HG02870 (cell line): ENCODE measurements around the gene USB1.

Experiments
- ATAC-seq: cut with Tn5 transposase; IDR thresholded peaks from one replicate; pipeline ENCODE4 v1.9.1; 2021; ENCODE audit warnings: mild to moderate bottlenecking, moderate library complexity; ENCODE audit not compliant: unreplicated experiment

USB1 gene

DNA sequence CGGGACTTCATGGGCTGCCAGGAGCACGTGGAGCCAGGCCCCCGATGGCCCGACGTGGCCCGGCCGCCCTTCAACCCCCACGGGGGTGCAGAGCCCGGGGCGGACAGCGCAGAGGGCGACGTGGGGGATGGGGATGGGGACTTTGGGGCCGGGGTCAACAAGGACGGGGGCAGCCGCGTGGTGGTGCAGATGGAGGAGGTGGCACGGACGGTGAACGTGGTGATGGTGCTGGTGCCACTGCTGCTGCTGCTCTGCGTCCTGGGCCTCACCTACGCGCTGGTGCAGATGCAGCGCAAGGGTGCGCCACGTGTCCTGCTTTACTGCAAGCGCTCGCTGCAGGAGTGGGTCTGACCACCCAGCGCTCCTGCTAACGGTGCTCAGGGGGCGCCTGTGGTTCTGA is 43.9 kb downstream of the USB1 start:
- no peak for ATAC-seq

DNA sequence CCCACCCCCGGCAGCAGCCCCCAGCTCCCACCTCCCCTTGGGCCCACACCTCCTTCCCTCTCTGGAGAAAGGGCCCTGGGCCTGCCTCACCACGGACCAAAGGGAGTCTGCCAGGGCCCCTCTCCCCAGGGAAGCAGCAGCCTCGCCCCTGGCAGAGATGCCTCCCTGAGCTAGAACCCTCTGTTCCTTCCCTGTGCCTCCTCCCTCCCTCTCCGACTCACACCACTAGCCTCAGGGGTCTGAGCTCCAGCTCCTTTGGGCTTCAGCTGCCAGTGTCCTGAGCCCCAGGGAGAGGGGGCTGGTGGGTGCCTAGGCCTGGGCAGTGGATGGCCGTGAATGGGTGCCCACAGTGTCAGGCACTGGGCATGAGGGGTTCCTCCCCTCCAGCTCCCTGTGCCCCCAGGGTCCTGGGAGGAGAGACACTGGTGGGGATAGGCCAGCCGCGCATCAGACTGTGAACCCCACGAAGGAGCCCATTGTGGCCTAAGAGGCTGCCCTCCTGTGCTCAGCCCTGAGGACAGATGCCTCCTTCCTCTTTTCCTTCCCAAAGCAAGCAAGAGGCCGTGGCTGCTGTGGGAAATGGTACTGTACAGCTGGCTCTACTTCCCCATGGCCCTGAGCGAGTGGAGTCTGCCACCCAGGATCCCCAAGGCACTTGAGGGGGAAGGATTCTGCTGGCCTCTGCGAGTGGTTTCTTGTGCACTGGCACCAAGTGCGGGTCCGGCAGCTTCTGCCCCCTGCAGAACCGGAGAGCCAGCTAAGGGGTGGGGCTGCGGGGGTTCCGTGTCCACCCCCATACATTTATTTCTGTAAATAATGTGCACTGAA is 45.1 kb downstream of the USB1 start:
- no peak for ATAC-seq

DNA sequence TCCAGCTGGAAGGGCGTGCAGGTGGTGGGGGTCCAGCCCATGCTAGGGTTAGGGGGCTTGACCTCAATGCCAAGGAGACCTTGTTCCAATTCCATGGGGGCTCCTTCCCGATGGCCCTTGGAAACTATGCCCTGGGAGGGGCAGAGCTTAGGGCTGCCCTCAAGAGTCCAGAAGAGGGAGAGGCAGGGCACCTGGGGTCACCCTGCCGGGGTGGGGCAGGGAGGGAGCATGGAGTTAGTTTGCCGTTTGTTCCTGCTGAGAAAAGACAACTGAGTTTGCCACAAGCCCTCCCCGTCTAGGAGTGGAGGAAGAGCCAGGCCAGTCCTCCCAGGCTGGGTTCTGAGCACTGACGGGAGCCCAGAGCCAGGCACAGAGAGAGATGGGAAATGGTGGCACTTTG is 45.7 kb downstream of the USB1 start:
- ATAC-seq: no peak

GRCh38 chr16:58047557-58048348 is 46.5 kb downstream of the USB1 start:
- ATAC-seq: no peak

DNA sequence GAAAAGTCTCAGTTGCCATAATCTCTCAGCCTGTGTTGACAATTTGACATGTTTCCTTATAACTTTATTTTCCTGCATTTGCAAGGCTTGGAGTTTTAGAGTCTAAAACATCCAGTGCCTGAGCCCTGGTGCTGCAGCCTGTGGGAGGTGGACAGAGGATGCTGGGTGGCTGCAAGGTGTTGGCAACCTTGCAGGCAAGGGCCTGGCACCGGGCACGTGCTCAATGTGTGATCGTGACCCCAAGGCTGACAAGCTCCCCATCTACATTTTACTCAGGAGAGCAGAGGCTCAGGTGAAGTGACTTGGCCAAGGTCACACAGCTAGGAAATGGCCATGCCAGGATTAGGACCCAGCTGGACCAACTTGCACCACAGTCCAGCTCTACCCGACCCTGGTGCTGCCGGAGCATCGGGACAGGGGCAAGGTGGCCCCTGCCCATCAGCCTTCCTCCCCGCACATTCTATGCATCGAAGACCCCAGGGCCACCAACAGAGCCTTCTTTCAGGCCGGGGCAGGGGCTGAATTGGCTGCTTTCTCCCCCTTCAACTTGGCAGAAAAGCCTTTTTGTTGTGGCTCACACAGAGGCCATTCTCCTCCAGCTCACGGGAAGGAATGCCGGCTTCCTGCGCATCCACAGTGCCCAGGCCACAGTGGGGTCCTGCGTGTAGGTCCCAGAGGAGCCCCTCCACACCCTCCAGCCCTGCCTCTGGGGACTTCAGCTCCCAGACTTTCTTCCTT is 47.5 kb downstream of the USB1 start:
- ATAC-seq: no peak

GRCh38 chr16:58049232-58050185 is 48.3 kb downstream of the USB1 start:
- no peak for ATAC-seq

DNA sequence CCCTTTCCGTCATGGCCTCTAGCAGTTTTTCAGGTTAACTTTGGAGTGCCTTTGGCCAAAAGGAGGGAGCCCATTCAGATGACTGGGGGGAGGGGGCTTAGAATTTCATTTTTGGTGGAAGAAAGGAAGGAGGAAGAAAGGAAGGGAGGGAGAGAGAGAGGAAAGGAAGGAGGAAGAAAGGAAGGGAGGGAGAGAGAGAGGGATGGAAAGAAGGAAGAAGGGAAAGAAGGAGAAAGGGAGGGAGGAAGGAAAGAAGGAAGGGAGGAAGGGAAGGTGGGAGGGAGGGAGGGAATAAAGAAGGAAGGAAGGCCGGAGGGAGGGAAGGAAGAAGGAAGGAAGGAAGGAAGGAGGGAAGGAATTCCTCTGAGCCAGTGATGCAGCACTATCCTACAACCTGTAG is 50.1 kb downstream of the USB1 start:
- no peak for ATAC-seq

DNA sequence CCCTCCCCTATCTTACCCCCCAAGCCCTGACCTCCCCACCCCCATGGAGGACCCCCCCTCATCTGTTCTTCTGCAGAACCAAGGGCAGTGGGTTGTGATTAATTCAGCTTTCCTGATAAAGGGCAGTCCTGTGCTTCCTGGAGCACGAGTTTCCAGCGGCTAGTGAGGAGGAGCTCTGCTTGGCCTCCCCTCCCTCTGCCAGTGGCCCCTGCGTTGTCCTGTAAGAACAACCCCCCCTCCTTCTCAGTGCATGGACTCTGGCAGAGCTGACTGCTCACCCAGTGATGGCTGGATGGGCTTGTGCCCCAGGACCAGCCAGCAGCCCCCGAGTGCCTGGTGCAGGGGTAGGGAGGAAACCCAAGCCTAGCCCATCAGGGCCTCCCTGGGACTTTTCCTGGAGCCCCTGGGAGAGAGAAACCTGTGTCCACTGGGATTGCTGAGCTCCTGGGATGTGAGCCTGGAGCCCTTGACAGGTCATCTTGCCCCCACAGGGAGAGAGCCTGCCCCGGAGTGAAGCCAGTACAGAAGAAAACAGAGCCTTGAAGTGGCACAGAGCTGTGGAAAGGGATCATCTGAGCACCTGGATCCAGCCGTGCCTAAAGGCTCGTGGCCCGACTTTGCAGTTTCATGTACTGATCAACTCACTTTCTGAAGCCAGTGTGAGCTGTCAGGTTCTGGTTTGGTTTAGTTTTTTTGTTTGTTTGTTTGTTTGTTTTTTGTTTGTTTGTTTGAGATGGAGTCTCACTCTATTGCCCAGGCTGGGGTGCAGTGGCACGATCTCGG is 50.8 kb downstream of the USB1 start:
- no peak for ATAC-seq

DNA sequence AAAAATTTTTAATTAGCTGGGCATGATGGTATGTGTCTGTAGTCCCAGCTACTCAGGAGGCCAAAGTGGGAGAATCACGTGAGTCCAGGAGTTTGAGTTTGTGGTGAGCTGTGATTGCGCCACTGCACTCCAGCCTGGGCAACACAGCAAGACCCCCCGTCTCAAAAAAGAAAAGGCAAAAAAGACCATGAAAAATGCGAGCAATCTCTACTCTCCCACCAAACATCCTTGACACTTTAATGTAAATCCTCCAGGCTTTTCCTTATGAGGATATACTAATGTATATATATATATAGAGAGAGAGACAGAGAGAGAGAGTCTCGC is 52.4 kb downstream of the USB1 start:
- no peak for ATAC-seq

- no peak for ATAC-seq
These were observed 53.1 kb downstream of the USB1 start for GRCh38 chr16:58054289-58054688.

DNA sequence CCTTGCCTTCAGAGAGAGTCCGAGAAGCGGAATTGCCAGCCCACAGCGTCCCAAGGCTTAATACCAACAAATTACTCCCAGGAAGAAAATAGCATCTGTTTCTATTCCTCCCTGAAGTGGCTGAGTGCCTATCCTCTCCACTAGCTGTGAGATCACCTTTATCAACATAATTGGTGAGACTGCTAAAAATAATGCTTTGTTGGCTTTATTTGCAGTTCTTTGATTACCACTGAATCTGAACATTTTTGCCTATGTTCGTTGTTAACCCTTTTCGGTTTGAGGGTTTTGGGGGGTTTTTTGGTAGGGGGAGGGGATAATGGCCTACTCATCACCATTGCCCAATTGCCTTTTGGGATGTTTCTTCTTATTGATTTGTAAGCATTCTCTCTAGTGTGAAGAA is 55.4 kb downstream of the USB1 start:
- no peak for ATAC-seq

DNA sequence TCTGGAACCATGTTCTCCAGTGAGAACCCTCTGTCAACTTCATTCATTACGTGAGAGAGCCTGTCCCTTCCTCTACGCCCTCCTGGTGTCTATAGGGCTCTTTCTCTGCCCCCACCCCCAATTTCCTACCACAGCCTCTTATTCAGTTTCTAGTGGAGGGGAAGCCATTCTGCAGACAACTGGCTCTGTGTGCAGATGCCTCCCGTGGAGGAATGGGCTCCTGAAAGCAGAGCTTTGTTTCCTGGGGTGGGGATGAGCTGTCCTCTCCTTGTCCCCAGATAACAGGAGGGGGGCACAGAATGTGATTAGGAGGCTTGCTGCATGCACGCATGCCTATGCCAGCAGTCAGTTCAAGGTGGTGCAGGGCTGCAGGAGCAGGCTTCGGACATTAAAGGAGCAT is 55.9 kb downstream of the USB1 start:
- ATAC-seq: no peak

DNA sequence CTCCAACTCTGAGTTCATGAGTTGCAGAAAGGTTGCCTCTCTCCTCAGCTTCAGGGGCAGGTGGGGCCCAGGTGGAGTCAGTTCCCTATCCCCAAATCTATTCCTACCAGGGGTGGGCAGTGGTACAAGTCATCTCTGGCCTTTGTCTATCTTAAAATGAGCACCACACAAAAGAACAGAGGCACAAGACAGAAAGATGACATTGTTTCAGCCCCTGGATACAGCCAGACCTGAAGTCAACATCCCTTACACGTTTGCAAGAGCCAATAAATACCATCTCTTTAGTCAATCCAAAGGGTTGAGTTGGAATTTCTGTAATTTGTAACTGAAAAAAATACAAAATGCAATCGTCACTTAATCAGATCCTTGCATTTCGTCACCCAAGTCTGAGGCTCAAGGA is 56.6 kb downstream of the USB1 start:
- no peak for ATAC-seq

- ATAC-seq: no peak
These were observed 61.6 kb downstream of the USB1 start for GRCh38 chr16:58062821-58063220.

DNA sequence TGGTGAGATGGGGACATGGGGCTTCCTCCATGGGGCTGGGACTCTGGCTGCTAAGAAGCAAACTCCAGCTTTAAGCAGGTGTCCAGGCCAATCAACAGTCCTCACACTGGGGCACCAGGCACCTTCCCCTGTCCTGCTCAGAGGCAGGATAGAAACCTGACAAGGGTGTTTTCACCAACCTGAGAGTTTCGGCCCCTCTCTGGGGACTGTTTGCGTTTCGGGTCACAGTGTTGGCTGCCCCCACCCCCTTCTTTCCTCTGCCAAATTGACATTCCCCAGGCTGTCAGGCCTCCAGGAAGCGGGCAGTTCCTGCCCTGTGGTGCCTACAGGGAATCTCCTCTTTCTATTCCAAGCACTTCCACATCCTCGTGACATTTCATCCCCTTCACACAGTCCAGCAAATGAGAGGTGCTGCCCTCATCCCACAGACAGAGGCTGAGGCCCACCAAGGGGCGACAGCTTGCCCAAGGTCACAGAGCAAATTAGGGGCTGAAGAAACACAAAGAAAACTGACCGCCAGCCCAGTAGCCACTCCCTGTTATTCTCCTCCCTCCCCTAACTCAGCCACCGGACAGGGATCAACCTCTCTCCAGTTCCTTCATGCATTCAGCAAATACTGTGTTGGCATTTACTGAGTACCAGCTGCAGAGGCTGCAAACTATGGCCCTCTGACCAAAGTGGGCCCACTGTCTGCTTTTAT is 62.3 kb downstream of the USB1 start:
- ATAC-seq: no peak

GRCh38 chr16:58070585-58070984 is 69.4 kb downstream of the USB1 start:
- ATAC-seq: no peak
